Lower lobe of right lung (tissue), 2 donors: ENCODE measurements around the gene ISM1. TPM values are rescaled to one million over a fixed set of nuclear protein-coding genes. Genes with fewer than 3 reads are reported as not detected.

ENCODE experiments used
- ATAC-seq, 2 donors: fragments of 200-7000 bp; cut with Tn5 transposase; one replicate each; pipeline ENCODE4 v1.9.1; 2020 to 2022; ENCODE audit warnings: mild to moderate bottlenecking in 2 of 2, moderate library complexity in 2 of 2
- DNase-seq: peaks from one replicate; pipeline ENCODE4 v3.0.0-alpha.2; 2020
- H3K27ac ChIP-seq: fragments of 200-600 bp; one replicate; pipeline ENCODE4 v1.8.0; 2022
- H3K27me3 ChIP-seq: fragments of 200-600 bp; one replicate; pipeline ENCODE4 v1.8.0; 2022; ENCODE audit warnings: low read depth
- H3K36me3 ChIP-seq: fragments of 200-600 bp; one replicate; pipeline ENCODE4 v1.8.0; 2022; ENCODE audit warnings: mild to moderate bottlenecking
- H3K4me1 ChIP-seq: fragments of 200-600 bp; one replicate; pipeline ENCODE4 v1.8.0; 2022
- H3K4me3 ChIP-seq: fragments of 200-600 bp; one replicate; pipeline ENCODE4 v1.8.0; 2022; ENCODE audit warnings: mild to moderate bottlenecking
- H3K9me3 ChIP-seq: fragments of 200-600 bp; one replicate; pipeline ENCODE4 v1.8.0; 2022
- intact Hi-C: fragments of 100-400 bp; cut with DNase I; formaldehyde crosslinking; loops from one replicate; pipeline ENCODE4 v1.11.0; 2022
- total RNA-seq: library from RNA; stranded (reverse); fragmentation: NEBNext Ultra II Directional; extraction: Animal tissue kit (Norgen Biotek cat#: 25700); gene quantifications from one replicate; pipeline ENCODE4 v1.2.1, GENCODE V29; 2021
- TF ChIP-seq, protein P1 (sequence below): fragments of 200-600 bp; IDR thresholded peaks from one replicate; pipeline ENCODE4 v1.8.0; 2022; ENCODE audit warnings: antibody characterized with exemption, mild to moderate bottlenecking
- donor health status: DM: no; HTN: yes; CAD: no; lungs with severe emphysema.

The ISM1 gene
- total RNA-seq, 1 donor from 2014 or later: 8.4 TPM

DNA sequence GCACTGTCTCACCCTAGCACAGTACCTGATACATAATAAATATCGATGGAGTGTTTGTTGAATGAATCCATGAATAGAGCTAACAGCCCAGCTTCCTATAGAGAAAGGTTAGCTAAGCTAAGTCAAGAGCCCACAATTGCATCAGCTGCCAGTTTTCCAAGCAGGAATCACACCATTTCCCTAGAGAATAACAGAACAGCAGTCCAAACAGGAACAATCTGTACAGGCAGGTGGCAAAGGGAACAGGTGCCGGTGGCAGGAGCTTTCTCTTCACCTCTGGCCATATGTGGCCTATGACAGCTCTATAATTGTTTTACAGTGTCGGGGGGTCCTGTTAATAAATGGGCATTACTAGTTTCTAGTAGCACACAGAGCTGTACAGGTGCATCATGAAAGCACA, 38.8 kb downstream of the ISM1 start:
- peaks cover 12% of the 10 kb centered on the region for H3K4me1 ChIP-seq
- H3K27me3 ChIP-seq: no peaks in the 10 kb centered on the region
- no peak overlapping the region for H3K4me3 ChIP-seq
- H3K36me3 ChIP-seq: no peaks in the 10 kb centered on the region
- intact Hi-C loops: no loop called here
- no peak overlapping the region for H3K27ac ChIP-seq
- no peaks in the 10 kb centered on the region for H3K9me3 ChIP-seq
- TF ChIP-seq, protein P1, sequence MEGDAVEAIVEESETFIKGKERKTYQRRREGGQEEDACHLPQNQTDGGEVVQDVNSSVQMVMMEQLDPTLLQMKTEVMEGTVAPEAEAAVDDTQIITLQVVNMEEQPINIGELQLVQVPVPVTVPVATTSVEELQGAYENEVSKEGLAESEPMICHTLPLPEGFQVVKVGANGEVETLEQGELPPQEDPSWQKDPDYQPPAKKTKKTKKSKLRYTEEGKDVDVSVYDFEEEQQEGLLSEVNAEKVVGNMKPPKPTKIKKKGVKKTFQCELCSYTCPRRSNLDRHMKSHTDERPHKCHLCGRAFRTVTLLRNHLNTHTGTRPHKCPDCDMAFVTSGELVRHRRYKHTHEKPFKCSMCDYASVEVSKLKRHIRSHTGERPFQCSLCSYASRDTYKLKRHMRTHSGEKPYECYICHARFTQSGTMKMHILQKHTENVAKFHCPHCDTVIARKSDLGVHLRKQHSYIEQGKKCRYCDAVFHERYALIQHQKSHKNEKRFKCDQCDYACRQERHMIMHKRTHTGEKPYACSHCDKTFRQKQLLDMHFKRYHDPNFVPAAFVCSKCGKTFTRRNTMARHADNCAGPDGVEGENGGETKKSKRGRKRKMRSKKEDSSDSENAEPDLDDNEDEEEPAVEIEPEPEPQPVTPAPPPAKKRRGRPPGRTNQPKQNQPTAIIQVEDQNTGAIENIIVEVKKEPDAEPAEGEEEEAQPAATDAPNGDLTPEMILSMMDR: no peak
- ATAC-seq (no peak), DNase-seq (no peak)

DNA sequence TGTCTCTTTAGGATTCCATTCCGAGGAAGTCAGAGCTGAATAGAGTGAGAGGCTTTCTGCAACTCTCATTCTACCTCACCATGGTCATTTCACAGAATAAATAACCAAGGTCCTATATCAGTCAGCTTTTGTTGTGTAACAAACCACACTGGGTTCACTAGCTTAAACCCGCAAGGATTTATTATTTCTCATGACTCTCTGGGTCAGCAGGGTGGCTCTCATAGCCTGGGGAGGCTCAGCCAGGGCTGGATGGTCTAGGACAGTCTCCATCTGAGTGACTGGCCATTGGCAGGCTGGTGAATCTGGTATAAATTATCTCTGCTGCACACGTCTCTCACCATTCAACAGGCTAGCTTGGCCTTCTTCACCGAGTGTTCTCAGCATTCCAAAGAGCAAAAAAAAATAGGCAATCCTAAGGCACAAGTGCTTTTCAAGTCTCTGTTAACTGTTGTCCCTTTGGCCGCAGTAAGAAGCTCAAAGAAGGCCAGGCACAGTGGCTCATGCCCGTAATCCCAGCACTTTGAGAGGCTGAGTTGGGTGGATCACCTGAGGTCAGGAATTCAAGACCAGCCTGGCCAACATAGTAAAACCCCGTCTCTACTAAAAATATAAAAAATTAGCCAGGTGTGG, 39.7 kb downstream of the ISM1 start:
- no peak overlapping the region for H3K27ac ChIP-seq
- H3K4me3 ChIP-seq: no peak overlapping the region
- H3K36me3 ChIP-seq: no peaks in the 10 kb centered on the region
- H3K27me3 ChIP-seq: no peaks in the 10 kb centered on the region
- peaks cover 12% of the 10 kb centered on the region for H3K4me1 ChIP-seq
- TF ChIP-seq, protein P1: no peak
- no peaks in the 10 kb centered on the region for H3K9me3 ChIP-seq
- intact Hi-C loops: no loop called here
- DNase-seq: no peak
- peak; percentile 76 to 83 for ATAC-seq

DNA sequence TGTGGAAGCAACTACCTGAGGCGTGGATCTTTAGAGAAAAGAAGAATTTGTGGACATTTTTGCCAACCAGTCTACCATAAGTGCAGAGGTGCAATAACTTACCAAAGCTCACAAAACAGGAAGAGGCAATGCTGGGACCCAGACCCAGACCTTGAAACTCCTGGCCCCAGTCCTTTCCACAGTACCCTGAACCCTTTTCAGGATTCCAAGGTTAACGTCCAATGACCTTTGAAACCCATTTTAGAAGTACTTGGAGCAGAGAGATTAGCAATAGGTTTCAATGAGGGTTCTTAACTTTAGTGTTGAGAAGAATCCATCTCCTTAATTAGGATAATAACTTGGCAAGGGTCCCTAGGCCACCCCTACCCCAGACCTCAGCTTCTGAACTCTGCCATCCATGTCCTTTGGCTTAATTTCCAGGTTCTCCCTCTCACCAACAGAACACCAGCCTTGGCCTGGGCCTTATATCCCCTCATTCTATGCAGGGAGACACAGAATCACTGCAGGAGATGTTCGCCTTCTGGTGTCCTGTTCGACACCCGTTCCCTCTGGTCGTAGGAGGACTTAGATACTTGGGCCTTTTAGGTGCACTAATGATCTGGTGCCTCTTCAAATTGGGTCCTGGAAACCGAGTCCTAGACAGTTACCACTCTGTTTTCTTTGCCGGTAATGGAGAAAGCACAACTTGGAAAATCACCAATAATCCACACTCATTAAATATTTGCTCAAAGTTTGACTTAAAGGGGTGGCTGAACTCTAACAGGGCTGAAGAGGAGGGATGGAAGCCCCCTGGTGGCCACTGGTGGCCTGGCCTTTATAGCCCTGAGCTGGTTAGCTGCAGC, 40.6 kb downstream of the ISM1 start:
- peak; percentile 65 to 69 for ATAC-seq
- peaks cover 12% of the 10 kb centered on the region for H3K4me1 ChIP-seq
- no peak overlapping the region for H3K27ac ChIP-seq
- intact Hi-C loops: no loop called here
- no peaks in the 10 kb centered on the region for H3K27me3 ChIP-seq
- peak; percentile 47 for DNase-seq
- no peaks in the 10 kb centered on the region for H3K9me3 ChIP-seq
- H3K4me3 ChIP-seq: no peak overlapping the region
- TF ChIP-seq, protein P1: peak; percentile 68
- H3K36me3 ChIP-seq: no peaks in the 10 kb centered on the region

DNA sequence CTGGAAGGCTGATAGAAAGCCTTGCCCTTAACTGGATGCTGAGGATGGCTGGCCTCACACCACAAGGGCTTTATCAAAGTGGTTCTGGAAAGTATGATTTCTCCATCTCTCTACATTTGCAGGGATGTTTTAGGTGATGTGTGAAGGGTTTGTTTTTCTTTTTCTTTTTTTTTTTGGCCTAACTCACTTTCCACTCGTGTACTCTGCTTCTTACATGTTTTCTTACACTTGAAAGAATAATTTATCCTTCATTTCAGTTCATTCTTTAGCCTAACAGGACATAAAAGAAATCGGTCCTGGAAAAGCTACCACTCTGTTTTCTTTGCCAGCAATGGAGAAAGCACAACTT, 41.2 kb downstream of the ISM1 start:
- DNase-seq (no peak), ATAC-seq (no peak)
- Histone ChIP-seq H3K27ac (no peak overlapping the region), H3K36me3 (no peaks in the 10 kb centered on the region), H3K4me1 (peaks cover 17% of the 10 kb centered on the region), H3K27me3 (no peaks in the 10 kb centered on the region), H3K4me3 (no peak overlapping the region), H3K9me3 (no peaks in the 10 kb centered on the region)
- TF ChIP-seq, protein P1: no peak
- intact Hi-C loops: no loop called here

DNA sequence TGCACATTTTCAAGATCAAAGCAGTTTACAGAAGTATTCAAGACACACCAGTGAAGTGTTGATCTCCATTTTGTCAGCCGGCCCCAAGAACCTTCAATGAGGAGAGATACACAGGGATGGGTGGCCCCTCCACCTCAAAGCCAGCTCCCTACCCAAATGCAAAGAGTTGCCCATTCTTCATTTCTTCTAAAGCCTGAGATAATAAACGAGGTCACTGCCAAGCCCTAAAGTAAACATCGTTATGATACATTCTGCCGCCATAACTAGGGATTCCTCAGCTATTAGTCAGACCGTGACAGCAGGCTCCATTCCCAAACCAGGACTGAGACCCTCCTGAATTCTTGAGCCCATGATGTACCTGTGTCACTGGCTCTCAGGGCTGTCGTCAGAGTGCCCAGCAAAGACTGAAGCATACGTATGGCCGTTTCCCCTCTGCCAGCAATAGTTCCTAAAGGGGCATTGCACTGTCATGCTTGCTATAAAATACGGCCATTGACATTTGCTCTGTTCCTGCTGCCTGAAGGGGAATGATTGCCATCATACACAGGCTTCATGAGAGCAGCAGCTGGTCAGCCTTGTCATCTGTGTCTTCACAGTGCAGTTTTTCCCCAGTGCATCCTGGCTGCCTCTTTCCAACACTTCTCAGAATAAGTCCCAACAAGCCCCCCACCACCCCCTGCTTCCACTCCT, 41.7 kb downstream of the ISM1 start:
- Histone ChIP-seq H3K9me3 (no peaks in the 10 kb centered on the region), H3K4me1 (peaks cover 19% of the 10 kb centered on the region), H3K36me3 (no peaks in the 10 kb centered on the region), H3K4me3 (no peak overlapping the region), H3K27me3 (no peaks in the 10 kb centered on the region), H3K27ac (no peak overlapping the region)
- DNase-seq (no peak), ATAC-seq (no peak)
- intact Hi-C loops: no loop called here
- TF ChIP-seq, protein P1: no peak
